GM18870 (cell line): ENCODE measurements around the gene VTI1A.
"Not testable (repeated sequence)": the region's sequence is repeated elsewhere in the genome, so short reads cannot be mapped to it uniquely, and the experiment has no call there.

ENCODE experiments used
- ATAC-seq: cut with Tn5 transposase; IDR thresholded peaks from one replicate; pipeline ENCODE4 v1.9.1; 2021; ENCODE audit warnings: moderate library complexity; ENCODE audit not compliant: unreplicated experiment

VTI1A gene

DNA sequence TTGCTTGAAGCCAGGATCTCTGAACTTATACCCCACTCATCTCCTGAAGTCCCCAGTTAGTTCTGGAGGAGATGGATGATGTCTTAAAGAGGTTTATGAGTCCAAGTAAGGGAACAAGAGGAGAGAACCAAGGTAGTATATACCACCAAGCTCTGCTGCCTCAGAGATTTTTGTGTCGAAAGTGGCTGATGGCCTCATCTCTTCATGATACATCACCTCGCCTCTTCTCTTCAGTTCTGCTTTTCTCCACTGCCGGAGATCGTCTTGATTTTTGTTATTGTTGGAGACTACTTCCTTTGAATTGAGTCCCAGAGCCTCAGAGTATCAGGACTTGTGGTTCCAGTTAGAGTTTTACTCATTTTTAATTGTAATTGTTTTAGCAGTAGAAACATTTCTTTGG, 1.9 kb downstream of the VTI1A start:
- no peak for ATAC-seq

DNA sequence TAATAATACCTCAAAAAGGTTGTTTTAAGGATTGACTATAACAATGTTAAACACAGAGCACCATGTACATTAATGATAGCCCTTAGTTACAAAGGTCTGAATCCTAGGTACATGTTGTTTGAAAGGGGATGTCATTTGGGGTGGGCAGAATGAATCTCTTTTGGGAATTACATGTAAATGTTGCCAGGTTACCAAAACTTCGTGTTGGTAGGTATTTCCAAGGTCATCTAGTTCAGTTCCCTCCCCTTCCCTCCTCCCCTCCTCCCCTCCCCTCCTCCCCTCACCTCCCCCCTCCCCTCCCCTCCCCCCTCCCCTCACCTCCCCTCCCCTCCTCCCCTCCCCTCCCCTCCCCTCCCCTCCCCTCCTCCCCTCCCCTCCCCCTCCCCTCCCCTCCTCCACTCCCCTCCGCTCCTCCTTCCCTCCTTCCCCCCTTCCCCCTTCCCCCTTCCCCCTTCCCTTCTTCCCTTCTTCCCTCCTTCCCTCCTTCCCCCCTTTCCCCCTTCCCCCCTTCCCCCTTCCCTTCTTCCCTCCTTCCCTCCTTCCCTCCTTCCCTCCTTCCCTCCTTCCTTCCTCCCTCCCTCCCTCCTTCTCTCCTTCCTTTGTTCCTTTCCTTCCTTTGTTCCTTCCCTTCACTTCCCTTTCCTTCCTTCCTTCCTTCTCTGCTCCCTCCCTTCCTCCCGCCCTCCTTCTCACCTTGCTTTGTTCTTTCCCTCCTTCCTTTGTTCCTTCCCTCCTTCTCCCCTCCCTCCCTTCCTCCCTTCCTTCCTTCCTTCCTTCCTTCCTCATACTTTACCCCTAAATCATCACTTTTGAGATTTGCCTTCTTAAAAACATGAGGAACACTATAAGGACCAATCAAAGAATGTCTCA, 8.1 kb downstream of the VTI1A start:
- ATAC-seq, result no peak

- no peak for ATAC-seq
These were observed 9.5 kb downstream of the VTI1A start for GRCh38 chr10:112456533-112456932.

DNA sequence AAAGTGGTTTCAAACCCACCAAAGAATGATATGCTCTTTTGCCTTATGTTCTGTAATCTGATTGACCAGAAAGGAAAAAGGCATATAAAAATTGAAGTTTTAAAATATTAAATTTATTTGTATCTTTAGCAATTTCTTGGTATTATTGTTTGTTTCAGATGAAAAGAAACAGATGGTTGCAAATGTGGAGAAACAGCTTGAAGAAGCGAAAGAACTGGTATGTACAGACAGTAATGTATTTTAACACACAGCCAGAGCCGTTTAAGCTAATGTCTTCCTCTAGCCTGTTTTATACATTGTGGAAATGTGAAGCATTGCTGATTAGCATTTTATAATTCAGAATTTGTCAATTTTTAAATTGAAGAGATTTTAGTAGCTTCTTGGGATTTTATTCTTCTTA, 13.4 kb downstream of the VTI1A start:
- ATAC-seq, result no peak

- ATAC-seq, result no peak
These were observed 14.2 kb downstream of the VTI1A start for GRCh38 chr10:112461029-112461887.

GRCh38 chr10:112464074-112464473, 17.1 kb downstream of the VTI1A start:
- not testable (repeated sequence) for ATAC-seq

DNA sequence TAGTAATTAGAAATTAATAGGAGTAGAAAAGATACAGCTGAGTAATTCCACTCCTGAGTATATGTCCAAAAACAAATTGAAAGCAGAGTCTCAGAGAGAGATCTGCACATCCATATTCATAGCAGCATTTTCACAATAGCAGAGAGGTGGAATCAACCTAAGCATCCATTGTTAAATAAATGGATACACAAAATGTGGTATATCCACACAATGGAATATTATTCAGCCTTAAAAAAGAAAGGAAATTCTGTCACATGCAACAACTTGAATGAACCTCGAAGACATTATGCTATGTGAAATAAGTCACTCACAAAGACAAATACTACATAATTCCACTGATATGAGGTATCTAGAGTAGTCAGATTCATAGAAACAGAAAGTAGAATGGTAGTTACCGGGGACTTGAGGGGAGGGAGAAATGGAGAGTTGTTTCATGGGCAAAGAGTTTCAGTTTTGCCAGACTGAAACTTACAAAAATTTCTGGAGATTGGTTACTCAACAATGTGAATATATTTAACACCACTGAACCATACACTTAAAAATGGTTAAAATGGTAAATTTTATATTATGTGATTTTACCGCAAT, 18.4 kb downstream of the VTI1A start:
- ATAC-seq, result peak; percentile 48

DNA sequence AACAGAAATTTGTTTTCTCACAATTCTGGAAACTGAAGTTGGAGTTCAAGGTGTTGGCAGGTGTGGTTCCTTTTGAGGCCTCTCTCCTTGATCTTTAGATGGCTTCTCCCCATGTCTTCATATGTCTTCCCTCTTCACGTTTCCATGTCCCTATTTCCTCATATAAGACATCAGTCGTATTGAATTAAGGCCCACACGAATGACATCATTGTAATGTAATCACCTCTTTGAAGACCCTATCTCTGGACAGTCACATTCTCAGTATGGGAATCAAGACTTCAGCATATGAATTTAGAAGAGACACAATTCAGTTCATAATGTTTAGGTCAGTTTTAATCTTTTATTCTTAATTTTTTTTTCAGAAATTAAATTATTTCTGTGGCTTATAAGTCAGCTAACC, 19.8 kb downstream of the VTI1A start:
- ATAC-seq, result no peak

- ATAC-seq, result no peak
These were observed 20.6 kb downstream of the VTI1A start for GRCh38 chr10:112467541-112468075.

- ATAC-seq, result peak; percentile 88
These were observed 25.0 kb downstream of the VTI1A start for GRCh38 chr10:112471878-112472487.

- no peak for ATAC-seq
These were observed 28.7 kb downstream of the VTI1A start for GRCh38 chr10:112475575-112476218.

- no peak for ATAC-seq
These were observed 34.6 kb downstream of the VTI1A start for GRCh38 chr10:112481602-112482001.

DNA sequence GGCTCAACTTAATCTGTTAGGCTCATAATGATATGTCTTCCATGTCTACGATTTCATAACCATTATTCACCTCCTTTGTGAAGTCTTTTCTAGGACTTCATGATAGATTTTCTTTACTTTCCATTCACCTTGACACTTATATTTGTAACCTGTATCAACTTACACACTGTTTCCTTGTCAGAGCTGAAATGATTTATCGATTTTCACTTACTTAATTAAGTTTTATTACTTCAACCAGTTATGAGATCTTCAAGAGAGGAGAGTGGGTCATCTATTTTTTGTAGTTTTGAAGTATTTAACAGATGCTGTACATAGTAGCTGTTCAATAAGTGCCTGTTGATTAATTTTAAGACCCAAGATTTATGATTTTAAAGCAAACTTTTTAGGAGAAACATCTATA, 37.4 kb downstream of the VTI1A start:
- no peak for ATAC-seq

GRCh38 chr10:112487964-112488363, 40.9 kb downstream of the VTI1A start:
- ATAC-seq, result no peak

GRCh38 chr10:112490545-112490944, 43.5 kb downstream of the VTI1A start:
- ATAC-seq, result no peak

- no peak for ATAC-seq
These were observed 44.1 kb downstream of the VTI1A start for GRCh38 chr10:112491144-112491543.

DNA sequence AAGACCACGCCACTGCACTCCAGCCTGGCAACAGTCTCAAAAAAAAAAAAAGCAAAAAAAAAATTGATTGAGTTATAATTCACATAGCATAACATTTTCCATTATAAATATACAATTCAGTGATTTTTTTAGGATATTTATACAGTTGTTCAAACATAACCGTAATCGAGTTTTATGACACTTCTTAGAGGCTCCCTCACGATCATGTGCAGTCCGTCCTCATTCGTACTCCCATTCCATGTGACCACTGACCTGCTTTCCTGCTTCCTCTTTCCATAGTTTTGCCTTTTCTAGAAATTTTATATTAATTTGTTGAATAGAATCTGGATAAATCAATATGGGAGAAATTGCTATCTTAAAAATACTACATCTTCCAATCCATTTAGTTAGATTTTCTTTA, 45.7 kb downstream of the VTI1A start:
- no peak for ATAC-seq

- ATAC-seq, result peak; percentile 90
These were observed 50.4 kb downstream of the VTI1A start for GRCh38 chr10:112497347-112497950.

GRCh38 chr10:112498806-112499205, 51.8 kb downstream of the VTI1A start:
- no peak for ATAC-seq

DNA sequence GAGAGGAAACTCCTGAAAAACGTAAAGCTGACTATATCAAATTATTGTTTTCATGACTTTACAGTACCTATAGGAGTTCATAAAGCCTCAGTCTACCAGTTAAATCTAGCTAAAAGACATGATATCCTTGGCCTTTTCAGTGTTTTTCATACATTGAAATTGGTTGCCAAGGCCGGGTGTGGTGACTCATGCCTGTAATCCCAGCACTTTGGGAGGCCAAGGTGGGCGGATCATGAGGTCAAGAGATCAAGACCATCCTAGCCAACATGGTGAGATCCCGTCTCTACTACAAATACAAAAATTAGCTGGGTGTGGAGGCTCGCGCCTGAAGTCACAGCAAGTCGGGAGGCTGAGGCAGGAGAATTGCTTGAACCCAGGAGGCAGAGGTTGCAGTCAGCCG, 53.0 kb downstream of the VTI1A start:
- not testable (repeated sequence) for ATAC-seq
